HG02571 (cell line): ENCODE measurements around the gene SLC39A11.

Experiments
- ATAC-seq: cut with Tn5 transposase; IDR thresholded peaks from one replicate; pipeline ENCODE4 v1.9.1; 2021; ENCODE audit warnings: mild to moderate bottlenecking, moderate library complexity; ENCODE audit not compliant: unreplicated experiment

SLC39A11 gene

DNA sequence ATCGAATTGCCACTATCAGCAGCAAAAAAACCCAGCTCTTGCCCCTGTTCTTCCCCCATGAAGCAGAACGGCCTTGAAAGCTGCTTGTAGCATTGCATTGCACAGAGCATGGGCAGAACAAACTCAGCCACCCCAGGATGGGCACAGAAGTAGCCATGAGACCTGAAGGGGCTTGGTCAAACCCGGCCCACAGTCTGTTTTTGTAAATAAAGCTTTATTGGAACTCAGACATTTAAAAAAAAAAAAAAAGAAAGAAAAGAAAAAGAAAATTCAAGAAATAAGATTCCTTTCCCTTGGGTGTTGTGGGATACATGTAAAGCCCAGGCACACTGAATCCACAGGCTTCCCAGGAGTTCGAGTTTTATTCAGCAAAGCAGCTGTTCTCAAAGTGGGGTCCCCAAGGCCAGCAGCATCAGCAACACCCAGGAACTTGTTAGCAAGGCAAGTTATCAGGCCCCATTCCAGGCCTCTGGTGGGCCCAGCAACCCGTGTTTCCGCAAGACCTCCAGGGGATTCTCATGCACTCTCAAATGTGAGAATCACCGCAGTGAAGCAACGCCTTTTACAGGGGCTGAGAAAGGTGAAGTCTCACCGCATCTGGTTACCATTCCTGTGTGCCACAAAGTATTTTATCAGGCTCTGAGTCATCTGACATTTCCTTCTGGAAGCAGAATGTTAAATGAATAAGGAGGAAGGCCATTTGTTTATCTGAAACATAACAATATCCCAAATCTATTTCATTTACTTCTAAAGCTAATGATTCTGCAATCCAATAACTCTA, 108.2 kb downstream of the SLC39A11 start:
- no peak for ATAC-seq

DNA sequence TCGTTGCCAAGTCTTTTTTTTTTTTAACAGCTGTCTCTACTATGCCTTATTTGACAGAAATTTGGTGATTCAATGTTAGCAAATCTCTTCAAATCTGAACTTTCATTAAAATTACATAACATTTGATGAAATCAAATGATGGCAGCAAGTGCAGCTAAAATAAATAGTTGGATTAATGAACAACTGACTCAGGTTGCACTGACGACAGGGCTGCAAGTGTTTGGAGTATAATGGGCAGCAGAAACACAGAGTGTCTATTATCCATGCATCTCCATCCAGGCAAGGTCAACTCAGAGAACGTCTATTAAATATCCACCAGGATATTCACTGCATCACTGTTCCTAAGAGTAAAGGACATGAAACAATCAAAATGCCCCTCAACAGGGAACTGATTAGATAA, 109.8 kb downstream of the SLC39A11 start:
- no peak for ATAC-seq

DNA sequence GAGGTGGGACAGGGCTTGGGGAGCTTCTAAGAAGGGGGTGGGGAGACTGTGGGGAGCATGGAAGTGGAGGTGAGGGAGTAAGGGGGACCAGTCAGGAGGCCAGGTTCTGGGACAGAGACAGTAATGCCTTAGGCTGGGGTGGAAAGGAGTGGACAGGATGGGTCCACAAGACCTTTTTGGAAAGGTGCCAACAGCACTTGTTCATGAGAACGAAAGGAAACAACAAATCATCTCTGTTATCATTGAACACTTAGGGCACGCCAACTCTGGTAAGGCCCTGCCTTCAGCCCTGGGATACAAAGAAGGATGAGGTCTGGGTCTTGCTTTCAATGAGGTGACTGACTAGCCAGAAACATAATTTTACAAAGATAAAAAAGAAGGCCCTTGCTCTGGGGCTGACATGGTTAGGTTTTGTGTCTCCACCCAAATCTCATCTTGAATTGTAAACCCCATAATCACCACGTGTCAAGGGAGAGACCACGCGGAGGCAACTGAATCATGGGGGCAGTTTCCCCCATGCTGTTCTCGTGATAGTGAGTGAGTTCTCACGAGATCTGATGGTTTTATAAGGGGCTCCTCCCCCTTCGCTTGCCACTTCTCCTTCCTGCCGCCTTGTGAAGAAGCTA, 113.8 kb downstream of the SLC39A11 start:
- no peak for ATAC-seq

DNA sequence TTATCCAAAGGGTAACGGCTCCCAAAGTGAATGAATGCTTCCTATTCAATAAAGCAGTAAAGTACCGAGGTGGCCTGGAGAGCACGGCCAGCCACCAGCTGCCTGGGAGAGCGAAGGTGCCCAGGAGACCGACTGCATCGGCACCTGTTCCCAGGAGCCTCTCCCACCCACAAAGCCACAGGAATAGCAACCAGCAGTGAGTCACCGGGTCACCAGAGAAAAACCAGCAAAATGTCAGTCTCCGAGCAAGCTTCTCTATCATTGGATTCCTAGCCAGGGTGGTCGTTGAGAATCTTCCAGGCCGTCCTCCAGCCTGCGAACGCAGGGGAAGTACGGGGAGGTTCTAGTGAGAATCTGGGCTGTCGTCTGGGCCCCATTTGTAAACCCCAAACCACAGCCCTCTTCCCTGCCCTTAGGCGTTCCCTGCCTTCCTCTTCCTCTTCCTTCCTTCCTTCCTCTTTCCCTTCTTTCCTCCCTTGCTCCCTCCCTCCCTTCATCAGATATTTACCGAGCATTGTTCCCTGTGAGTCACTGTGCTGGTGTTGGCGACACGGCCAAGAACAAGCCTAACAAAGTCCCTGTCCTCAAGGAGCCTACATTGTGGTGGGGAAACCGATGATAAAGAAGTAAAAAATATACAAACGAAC, 114.6 kb downstream of the SLC39A11 start:
- no peak for ATAC-seq

DNA sequence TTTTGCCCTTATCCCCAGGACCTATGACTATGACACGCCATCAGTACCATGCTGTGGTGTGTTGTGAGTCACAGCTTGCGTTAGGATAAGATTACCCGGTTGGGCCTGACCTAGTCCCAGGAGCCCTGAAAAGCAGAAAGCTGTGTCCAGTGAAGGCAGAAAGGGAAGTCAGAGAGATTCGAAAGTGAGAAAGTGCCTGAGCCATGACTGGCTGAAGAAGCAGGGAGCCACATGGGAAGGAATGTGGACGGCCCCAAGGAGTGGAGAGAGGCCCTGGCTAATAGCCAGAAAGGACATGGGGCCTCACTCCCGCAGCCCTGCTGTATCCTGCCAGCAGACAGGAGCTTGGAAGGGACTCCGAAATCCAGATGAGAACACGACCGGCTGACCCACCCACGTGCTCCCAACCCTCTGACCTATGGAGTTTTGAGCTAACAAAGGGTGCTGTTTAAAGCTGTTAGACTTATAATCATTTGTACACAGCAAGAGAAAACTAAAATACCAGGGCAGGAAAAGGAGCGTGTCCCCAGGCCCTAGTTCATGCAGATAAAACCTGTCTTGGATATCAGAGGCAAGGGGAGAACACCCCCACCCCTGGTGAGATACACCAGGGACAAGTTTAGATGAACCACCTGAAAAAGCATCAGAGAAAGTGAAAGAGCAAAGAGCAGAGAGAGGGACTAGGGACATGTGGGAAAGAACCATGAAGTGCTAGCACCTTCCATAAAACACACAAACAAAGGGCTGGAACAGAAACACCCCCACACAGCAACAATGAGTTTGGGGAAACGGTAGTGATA, 115.3 kb downstream of the SLC39A11 start:
- ATAC-seq, result no peak

DNA sequence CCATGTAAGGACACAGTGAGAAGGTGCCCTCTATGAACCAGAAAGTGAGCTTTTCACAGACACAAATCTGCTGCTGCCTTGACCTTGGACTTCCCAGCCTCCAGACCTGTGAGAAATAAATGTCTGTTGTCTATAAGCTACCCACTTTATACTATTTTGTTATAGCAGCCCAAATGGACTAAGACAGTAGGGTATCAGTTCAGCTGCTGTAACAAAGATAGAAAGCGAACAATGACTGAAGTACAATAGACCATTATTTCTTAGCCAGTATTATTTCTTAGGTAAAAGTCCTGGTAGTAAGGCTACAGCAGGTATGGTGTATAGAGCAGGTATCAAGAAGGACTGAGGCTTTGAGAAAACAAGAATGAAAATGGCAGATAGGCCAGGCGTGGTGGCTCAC, 117.0 kb downstream of the SLC39A11 start:
- no peak for ATAC-seq

DNA sequence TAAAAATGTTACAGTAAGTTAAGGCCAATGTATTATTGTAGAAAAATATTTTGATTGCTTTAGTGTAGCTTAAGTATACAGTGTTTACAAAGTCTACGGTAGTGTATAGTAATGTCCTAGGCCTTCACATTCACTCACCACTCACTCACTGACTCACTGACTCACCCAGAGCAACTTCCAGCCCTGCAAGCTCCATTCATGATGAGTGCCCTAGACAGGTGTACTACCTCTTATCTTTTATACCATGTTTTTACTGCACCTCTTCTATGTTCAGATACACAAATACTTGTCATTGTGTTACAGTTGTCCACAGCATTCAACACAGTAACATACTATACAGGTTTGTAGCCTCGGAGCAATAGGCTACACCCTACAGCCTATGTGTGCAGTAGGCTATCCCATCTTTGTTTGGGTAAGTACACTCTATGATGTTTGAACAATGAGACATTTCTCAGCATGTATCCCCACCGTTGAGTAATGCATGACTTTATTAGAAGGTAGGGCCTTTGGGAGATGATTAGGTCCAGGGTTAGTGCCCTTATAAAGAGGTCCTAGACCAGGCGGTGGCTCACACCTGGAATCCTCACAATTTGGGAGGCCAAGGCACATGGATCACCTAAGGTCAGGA, 117.8 kb downstream of the SLC39A11 start:
- no peak for ATAC-seq

DNA sequence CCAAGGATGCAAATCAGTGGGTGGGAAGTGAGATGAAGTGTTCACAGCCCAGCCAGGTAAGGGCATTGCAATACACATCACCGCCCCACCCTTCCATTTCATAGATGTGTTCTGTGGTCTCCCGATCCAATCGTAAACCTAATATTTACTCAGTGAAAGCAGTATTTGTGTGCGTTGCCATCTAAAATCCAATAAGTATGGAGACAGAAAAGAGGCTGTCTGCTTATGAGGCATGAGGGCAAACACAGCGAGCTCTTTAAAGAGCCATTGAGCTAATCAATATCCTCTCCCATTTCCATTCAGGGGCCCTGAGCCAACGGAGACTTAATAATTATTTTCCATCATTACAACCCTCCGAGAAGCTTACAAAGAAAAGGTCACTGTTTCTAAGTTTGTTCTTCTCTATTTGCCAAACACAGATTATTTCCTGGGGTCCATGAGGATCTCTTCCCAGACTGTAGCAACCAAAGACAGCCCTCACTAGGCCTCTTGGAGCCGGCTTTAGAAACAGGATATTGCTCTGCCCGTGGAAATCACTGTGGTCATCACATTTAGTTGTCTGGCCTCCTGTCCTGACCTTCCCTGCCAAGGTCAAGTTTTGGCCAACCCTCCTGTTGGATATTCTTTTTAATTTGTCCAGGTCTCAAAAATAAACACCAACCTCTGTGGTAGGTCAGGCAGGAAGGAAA, 120.1 kb downstream of the SLC39A11 start:
- no peak for ATAC-seq

DNA sequence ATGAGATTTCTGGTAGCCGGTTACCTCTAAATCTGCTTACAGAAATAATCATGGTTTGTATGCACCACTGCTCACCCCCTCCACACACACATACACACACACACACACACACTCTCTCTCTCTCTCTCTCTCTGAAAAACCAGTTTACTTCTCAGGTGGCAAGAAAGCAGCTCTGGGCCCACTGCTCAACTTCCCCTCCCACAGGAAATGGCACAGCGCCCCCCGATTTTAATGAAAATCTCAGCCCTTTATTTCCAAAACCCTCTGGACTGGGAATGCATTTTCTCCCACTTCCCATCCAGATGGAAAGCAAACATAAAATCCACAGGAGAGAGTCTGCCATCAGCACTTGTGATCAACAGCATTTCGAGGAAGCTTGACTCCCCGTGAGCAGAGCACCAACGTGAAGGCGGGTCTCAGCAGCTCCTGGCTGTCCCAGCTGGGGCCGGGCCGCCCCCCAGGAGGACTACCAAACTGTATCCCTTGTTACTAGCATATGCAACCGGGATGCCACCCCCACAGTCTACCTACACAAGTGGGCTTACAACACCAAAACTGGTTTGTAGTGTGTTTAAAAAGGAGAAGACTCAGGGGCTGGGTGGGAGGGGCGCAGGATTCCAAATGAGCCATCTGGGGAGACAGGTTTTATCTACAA, 121.1 kb downstream of the SLC39A11 start:
- no peak for ATAC-seq

DNA sequence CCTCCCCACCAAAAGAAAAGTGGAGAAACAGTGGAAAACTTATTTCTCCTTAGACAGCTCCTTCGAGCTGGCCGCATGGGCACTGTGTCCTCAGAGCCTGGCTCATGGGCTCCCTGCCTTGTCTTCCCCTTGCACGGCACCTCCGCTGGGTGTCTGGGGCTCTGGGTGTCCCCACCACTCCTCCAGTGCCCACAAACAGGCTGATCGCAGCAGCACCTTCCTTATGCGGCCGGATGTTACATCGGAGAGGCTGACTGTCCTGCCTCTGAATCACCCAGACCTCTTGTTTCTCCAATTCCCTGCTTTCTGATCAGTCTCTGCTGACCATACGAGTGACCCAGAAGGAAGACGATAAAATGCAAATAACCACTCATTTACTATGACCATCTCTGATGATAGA, 121.7 kb downstream of the SLC39A11 start:
- ATAC-seq, result no peak

DNA sequence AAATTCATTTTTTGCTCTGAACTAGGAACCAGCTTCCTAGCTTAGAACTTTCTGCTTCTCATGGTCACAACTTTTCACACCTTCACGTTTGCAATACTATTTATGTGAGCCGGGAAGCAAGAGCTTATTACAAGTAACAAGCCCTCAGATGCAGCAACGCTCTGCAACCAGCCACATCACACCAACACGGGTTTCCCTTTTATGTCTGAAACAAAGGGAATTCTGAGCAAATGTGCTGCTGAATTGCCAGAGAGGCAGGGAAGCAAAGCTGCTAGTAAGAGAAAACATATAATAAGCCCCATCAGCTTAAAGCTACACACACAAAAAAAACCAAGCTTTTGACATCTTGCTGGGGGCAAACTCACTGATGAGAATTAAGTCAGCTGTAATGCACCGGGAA, 122.2 kb downstream of the SLC39A11 start:
- no peak for ATAC-seq

DNA sequence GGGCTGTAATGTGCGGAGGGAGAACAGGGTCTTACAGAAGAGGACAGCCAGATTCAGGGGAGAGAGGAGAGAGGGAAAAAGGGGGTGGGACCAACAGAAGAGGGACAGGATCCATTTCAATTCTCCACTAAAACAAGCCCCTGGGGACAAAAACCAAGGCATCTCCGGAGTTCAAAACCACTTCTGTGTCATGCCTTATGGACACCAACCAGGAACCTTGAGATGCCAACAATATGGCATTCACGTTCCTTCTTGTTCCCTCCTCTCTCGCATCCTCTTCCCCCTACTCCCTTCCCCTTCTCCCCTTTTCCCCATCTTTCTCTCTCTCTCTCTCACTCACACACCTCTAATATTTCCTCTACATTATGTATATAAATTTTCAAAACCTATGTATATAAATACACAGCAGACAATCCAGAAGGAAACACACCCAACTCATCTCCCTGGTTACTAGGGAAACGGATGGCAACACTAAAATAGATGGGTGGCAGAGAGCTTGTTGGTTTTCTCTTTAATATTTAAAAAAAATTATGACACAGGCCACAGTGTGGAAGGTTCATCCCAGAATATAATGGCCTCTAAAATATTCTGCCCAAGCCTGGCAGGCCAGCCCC, 123.1 kb downstream of the SLC39A11 start:
- no peak for ATAC-seq

DNA sequence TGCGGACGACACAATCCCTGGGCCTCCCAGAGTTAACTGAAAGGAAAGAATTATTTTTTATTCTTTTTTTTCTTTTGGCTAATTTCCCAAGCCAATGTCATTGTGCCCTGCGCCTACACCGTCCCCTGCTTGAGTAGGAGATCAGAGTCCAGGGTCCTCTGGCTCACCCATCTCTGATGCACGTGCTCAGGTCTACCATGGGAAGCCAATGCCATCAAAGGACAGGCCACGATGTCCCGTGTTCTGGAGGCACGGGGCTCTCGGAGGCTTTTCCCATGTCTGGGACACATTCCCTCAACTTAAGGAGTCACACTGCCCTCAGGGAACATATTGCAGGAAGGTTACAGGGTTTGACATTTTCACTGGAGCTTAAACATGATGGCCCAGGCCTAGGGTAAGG, 123.7 kb downstream of the SLC39A11 start:
- ATAC-seq, result no peak

DNA sequence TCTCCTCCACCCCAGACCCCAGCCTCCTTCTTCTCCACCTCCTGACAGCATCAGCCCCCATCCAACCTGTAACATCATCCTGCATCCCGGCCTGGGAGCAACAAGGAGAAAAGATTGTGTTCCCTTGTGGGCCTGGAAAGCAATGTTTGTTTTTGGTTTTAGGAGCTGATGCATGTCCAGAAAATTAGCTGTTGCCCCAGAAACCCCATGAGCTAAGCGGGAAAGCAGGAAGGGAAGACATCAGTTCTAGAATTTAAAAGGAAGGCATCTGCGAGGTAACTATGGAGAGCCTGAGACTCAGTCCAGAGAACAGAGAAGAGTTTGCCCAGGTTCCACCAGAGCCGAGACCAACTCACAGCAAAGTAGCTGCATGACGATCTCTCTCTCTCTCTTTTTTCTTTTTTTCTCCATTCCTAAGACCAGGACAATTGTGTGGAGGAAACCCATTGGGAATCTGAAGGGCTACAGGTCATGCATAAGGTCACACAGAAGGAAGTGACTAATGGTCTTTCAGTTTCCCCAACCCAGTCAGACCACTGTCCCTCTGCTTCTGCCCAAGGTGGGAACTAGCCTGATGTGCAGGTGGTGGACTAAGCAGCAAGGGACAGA, 124.4 kb downstream of the SLC39A11 start:
- ATAC-seq, result no peak

DNA sequence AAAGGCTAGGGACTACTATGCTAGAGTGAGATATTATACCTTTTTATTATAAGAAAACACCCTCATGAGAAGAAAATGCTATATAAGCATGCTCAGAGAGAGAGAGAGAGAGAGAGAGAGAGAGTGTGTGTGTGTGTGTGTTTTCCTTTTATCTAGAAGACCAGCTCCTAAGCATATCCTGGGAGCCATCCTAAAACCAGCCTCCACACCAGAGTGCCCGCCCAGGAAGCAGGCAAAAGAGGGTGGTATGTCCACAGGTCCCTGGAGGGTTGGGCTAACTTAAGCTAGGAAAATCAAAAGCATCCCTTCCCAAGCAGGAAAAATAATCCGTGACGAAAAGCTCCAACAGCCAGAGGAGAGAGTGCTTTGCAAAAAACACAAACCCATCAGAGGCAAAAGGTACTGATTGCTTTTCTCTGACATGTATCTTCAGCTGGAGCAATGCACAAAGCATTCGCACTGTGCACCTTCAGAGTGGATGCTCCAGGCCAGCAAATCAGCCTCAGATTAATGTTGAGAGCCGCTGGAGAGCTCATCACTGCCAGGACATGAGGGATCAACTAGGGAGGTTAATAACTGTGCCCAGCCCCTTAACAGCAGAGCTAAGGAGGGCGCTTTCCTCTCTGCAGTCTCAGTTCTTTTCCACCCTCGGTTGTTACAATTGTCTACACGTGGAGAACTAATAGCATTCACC, 125.1 kb downstream of the SLC39A11 start:
- ATAC-seq, result no peak

DNA sequence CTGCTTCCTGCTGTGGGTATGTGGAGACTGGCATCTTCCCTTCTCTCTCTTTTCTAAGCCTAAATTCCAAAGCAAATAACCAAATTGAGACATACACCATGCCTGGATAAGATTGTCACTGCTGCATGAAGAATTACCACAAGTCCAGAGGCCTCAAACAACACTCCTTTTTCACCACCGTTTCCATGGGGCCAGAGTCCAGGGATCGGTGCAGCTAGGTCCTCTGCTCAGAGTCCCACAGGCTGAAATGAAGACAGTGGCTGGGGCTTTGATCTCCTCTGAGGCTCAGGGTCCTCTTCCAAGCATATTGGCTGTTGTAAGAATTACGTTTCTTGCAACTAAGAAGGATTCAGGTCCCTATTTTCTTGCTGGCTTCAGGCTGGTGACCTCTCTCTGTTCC, 130.4 kb downstream of the SLC39A11 start:
- no peak for ATAC-seq

DNA sequence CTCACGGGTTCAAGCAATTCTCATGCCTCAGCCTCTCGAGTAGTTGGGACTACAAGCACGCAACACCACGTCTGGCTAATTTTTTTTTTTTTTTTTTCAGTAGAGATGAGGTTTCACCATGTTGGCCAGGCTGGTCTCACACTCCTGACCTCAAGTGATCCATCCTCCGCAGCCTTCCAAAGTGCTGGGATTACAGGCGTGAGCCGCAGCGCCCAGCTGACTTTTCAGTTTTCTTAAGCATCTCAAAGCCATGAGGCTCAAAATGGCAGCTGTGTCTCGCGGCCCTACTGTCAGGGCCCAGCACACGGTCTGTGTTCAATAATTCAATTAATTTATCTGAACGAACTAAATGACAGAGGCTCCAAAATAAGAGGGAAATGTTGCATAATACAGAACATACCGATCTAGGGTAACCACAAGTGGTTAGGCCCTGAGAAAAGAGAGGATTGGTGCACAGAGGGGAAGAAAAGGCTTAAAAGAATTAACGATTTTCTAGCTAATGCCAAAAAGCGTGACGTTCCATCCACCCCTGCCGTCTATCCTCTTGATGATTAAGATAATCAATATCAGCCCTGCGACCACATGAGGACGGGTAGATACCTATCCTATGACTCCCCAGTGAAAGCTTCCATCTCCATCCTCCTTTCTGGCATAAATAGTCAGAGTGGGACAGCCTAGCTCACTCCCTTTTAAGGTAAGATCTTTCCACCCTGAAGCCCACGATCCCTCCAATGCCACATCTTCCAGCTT, 136.9 kb downstream of the SLC39A11 start:
- ATAC-seq, result no peak

DNA sequence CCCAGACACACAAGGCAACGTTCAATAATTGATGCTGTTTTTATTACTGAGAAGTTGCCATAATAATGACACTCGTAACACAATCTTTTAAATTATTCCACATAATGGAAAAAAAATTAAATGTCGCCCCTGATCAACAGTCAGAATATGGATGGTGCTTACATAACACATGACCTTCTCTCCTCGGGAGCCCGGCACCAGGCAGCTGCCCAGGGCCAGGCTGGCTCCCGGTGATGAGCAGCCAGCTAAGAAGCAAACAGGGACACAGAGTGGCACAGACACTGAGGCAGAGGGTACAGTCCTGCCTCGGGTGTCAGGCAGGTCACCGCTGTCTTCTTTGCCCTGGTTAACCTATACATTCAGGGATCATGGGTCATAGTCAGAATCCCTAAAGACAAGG, 137.9 kb downstream of the SLC39A11 start:
- no peak for ATAC-seq
